HG03108 (cell line): ENCODE data around the gene UQCR10.

Experiments used
- ATAC-seq: cut with Tn5 transposase; IDR thresholded peaks from one replicate; pipeline ENCODE4 v1.9.1; 2021; ENCODE audit warnings: moderate library complexity; ENCODE audit not compliant: unreplicated experiment

The UQCR10 gene

GRCh38 chr22:29795663-29796062 lies 28.5 kb downstream of the UQCR10 start:
- no peak for ATAC-seq

GRCh38 chr22:29797351-29797750 lies 30.2 kb downstream of the UQCR10 start:
- no peak for ATAC-seq

GRCh38 chr22:29798318-29798717 lies 31.1 kb downstream of the UQCR10 start:
- no peak for ATAC-seq

- ATAC-seq: no peak
Measured at GRCh38 chr22:29798801-29799200, 31.6 kb downstream of the UQCR10 start.

- ATAC-seq: no peak
Measured at GRCh38 chr22:29799217-29799680, 32.1 kb downstream of the UQCR10 start.

GRCh38 chr22:29801153-29801552 lies 34.0 kb downstream of the UQCR10 start:
- no peak for ATAC-seq

GRCh38 chr22:29801796-29802195 lies 34.6 kb downstream of the UQCR10 start:
- ATAC-seq: no peak

GRCh38 chr22:29803190-29803589 lies 36.0 kb downstream of the UQCR10 start:
- no peak for ATAC-seq

GRCh38 chr22:29804985-29805384 lies 37.8 kb downstream of the UQCR10 start:
- no peak for ATAC-seq

- ATAC-seq: no peak
Measured at GRCh38 chr22:29806196-29806595, 39.0 kb downstream of the UQCR10 start.

GRCh38 chr22:29810216-29810615 lies 43.0 kb downstream of the UQCR10 start:
- no peak for ATAC-seq

- no peak for ATAC-seq
Measured at GRCh38 chr22:29811377-29811776, 44.2 kb downstream of the UQCR10 start.

GRCh38 chr22:29813126-29813525 lies 46.0 kb downstream of the UQCR10 start:
- ATAC-seq: no peak

- no peak for ATAC-seq
Measured at GRCh38 chr22:29813563-29813962, 46.4 kb downstream of the UQCR10 start.

- no peak for ATAC-seq
Measured at GRCh38 chr22:29814003-29814402, 46.8 kb downstream of the UQCR10 start.

- no peak for ATAC-seq
Measured at GRCh38 chr22:29815580-29815979, 48.4 kb downstream of the UQCR10 start.

GRCh38 chr22:29816128-29816527 lies 49.0 kb downstream of the UQCR10 start:
- no peak for ATAC-seq

- ATAC-seq: no peak
Measured at GRCh38 chr22:29816539-29816938, 49.4 kb downstream of the UQCR10 start.

- no peak for ATAC-seq
Measured at GRCh38 chr22:29816980-29817379, 49.8 kb downstream of the UQCR10 start.

- no peak for ATAC-seq
Measured at GRCh38 chr22:29817724-29818123, 50.6 kb downstream of the UQCR10 start.

- no peak for ATAC-seq
Measured at GRCh38 chr22:29819501-29819900, 52.3 kb downstream of the UQCR10 start.
